Upper lobe of right lung (tissue), 1 donor: ENCODE measurements around the gene SOAT1. TPM values are rescaled to one million over a fixed set of nuclear protein-coding genes. Genes with fewer than 3 reads are reported as not detected.
"Not testable (repeated sequence)": the region's sequence is repeated elsewhere in the genome, so short reads cannot be mapped to it uniquely, and the experiment has no call there.

Experiments used
- ATAC-seq: fragments of 200-7000 bp; cut with Tn5 transposase; one replicate; pipeline ENCODE4 v1.9.1; 2020; ENCODE audit warnings: mild to moderate bottlenecking, moderate library complexity
- DNase-seq: peaks from one replicate; pipeline ENCODE4 v3.0.0-alpha.2; 2020
- H3K27ac ChIP-seq: fragments of 200-600 bp; one replicate; pipeline ENCODE4 v1.8.0; 2022
- H3K27me3 ChIP-seq: fragments of 200-600 bp; one replicate; pipeline ENCODE4 v1.8.0; 2022; ENCODE audit warnings: mild to moderate bottlenecking
- H3K36me3 ChIP-seq: fragments of 200-600 bp; one replicate; pipeline ENCODE4 v1.8.0; 2022
- H3K4me1 ChIP-seq: fragments of 200-600 bp; one replicate; pipeline ENCODE4 v1.8.0; 2022
- H3K4me3 ChIP-seq: fragments of 200-600 bp; one replicate; pipeline ENCODE4 v1.8.0; 2022; ENCODE audit warnings: mild to moderate bottlenecking
- H3K9me3 ChIP-seq: fragments of 200-600 bp; one replicate; pipeline ENCODE4 v1.8.0; 2022
- CTCF ChIP-seq: fragments of 200-600 bp; IDR thresholded peaks from one replicate; pipeline ENCODE4 v1.8.0; 2022; ENCODE audit warnings: antibody characterized with exemption
- intact Hi-C: fragments of 100-400 bp; cut with DNase I; formaldehyde crosslinking; loops from one replicate; pipeline ENCODE4 v1.11.0; 2022
- total RNA-seq: library from RNA; stranded (reverse); fragmentation: NEBNext Ultra II Directional; extraction: Animal tissue kit (Norgen Biotek cat#: 25700); gene quantifications from one replicate; pipeline ENCODE4 v1.2.1, GENCODE V29; 2021
- donor health status: DM: no; HTN: yes; CAD: no; lungs with severe emphysema.

Gene SOAT1
- total RNA-seq, 1 donor from 2014 or later = 116 TPM

- Histone ChIP-seq H3K9me3 (no peaks in the 10 kb centered on the region), H3K27ac (no peak overlapping the region), H3K4me3 (no peak overlapping the region), H3K27me3 (no peaks in the 10 kb centered on the region), H3K4me1 (no peaks in the 10 kb centered on the region), H3K36me3 (no peaks in the 10 kb centered on the region)
- intact Hi-C loops = no loop called here
- DNase-seq = no peak
- ATAC-seq = no peak
- TF ChIP-seq CTCF = no peak
Observed at GRCh38 chr1:179380299-179380698, 86.7 kb downstream of the SOAT1 start.

GRCh38 chr1:179384027-179384426, 90.4 kb downstream of the SOAT1 start:
- no peak overlapping the region for H3K27ac ChIP-seq
- H3K4me1 ChIP-seq = no peaks in the 10 kb centered on the region
- intact Hi-C loops = no loop called here
- no peak for TF ChIP-seq CTCF
- ATAC-seq (no peak), DNase-seq (no peak)
- no peak overlapping the region for H3K4me3 ChIP-seq
- H3K27me3 ChIP-seq = no peaks in the 10 kb centered on the region
- H3K36me3 ChIP-seq = no peaks in the 10 kb centered on the region
- H3K9me3 ChIP-seq = no peaks in the 10 kb centered on the region

- ATAC-seq = no peak
- H3K27me3 ChIP-seq = no peaks in the 10 kb centered on the region
- H3K4me3 ChIP-seq = no peak overlapping the region
- intact Hi-C loops = no loop called here
- no peaks in the 10 kb centered on the region for H3K9me3 ChIP-seq
- no peaks in the 10 kb centered on the region for H3K4me1 ChIP-seq
- H3K36me3 ChIP-seq = no peaks in the 10 kb centered on the region
- TF ChIP-seq CTCF = no peak
- DNase-seq = no peak
- H3K27ac ChIP-seq = no peak overlapping the region
Observed at GRCh38 chr1:179385510-179385909, 91.9 kb downstream of the SOAT1 start.

- TF ChIP-seq CTCF = no peak
- Histone ChIP-seq H3K9me3 (no peaks in the 10 kb centered on the region), H3K4me1 (no peaks in the 10 kb centered on the region), H3K4me3 (no peak overlapping the region), H3K27me3 (no peaks in the 10 kb centered on the region), H3K27ac (no peak overlapping the region), H3K36me3 (no peaks in the 10 kb centered on the region)
- ATAC-seq (no peak), DNase-seq (no peak)
- intact Hi-C loops = no loop called here
Observed at GRCh38 chr1:179393721-179394120, 100.1 kb downstream of the SOAT1 start.

GRCh38 chr1:179399399-179399798, 105.8 kb downstream of the SOAT1 start:
- H3K27me3 ChIP-seq, H3K27ac ChIP-seq, ATAC-seq, H3K4me3 ChIP-seq, intact Hi-C loops, DNase-seq, H3K4me1 ChIP-seq, H3K36me3 ChIP-seq, H3K9me3 ChIP-seq: not testable (repeated sequence)

Other genes starting within 250 kb of the SOAT1 start
- gene TOR3A, start 211.7 kb upstream of the SOAT1 start, total RNA-seq = 23.0 TPM
- gene ABL2, start 64.1 kb upstream of the SOAT1 start, total RNA-seq = 32.7 TPM
- not detected for gene AXDND1, start 72.2 kb downstream of the SOAT1 start, total RNA-seq